Esophagus squamous epithelium (tissue), 4 donors: ENCODE results near the gene TEX52.

Source experiments
- POLR2A ChIP-seq, 4 donors: fragments of 450-650 bp; IDR thresholded peaks; one replicate each; pipeline ENCODE4 v1.6.1; 2017; ENCODE audit warnings: antibody characterized with exemption in 4 of 4, mild to moderate bottlenecking in 4 of 4, moderate library complexity in 3 of 4
- TF ChIP-seq, protein P1 (sequence below), 6 experiments: fragments of 450-650 bp in 4 of 6; fragments of 200-600 bp in 2 of 6; sonication (generic) in 2 of 6; IDR thresholded peaks; one replicate each; pipeline ENCODE4 v1.5.1; 2016 to 2019; ENCODE audit warnings: antibody characterized with exemption in 6 of 6, mild to moderate bottlenecking in 4 of 6, moderate library complexity in 4 of 6

DNA sequence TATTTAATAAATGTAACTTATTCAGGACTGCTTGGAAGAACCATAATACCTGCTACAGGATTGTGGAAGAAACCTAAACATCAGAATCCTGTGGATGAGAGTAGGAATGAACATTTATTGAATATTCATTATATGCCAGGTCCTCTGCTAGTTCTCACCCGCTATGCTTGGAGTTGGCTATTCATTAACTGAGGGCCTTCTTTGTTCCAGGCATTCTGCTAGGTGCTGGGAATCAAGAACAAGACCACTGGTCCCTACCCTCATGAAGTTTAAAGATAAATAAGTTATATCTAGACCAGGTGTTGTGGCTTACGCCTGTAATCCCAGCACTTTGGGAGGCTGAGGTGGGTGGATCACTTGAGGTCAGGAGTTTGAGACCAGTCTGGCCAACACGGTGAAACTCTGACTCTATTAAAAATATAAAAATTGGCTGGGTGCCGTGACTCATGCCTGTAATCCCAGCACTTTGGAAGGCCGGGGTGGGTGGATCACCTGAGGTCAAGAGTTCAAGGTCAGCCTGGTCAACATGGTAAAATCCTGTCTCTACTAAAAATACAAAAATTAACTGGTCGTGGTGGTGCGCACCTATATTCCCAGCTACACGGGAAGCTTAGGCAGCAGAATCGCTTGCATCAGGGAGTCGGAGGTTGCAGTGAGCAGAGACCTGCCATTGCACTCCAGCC lies 30.1 kb upstream of the TEX52 start:
- TF ChIP-seq, protein P1, sequence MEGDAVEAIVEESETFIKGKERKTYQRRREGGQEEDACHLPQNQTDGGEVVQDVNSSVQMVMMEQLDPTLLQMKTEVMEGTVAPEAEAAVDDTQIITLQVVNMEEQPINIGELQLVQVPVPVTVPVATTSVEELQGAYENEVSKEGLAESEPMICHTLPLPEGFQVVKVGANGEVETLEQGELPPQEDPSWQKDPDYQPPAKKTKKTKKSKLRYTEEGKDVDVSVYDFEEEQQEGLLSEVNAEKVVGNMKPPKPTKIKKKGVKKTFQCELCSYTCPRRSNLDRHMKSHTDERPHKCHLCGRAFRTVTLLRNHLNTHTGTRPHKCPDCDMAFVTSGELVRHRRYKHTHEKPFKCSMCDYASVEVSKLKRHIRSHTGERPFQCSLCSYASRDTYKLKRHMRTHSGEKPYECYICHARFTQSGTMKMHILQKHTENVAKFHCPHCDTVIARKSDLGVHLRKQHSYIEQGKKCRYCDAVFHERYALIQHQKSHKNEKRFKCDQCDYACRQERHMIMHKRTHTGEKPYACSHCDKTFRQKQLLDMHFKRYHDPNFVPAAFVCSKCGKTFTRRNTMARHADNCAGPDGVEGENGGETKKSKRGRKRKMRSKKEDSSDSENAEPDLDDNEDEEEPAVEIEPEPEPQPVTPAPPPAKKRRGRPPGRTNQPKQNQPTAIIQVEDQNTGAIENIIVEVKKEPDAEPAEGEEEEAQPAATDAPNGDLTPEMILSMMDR (IDR thresholded peaks at IDR 0.05): no peak
- no peak for TF ChIP-seq POLR2A (IDR thresholded peaks at IDR 0.05)
